OCI-LY1 (cell line): Measurements from ENCODE around the gene MCU.
"Not testable (repeated sequence)": the region's sequence is repeated elsewhere in the genome, so short reads cannot be mapped to it uniquely, and the experiment has no call there.

Source experiments
- H2AFZ ChIP-seq: fragments of 200-600 bp; sonication (generic), shearing (Covaris generic); 2 replicates; pipeline ENCODE4 v1.6.0; 2014; ENCODE audit warnings: antibody characterized with exemption, mild to moderate bottlenecking, low read length
- H3F3A ChIP-seq: fragments of 200-600 bp; sonication (generic), shearing (Covaris generic); 2 replicates; pipeline ENCODE4 v1.6.0; 2014; ENCODE audit warnings: mild to moderate bottlenecking, antibody characterized with exemption, low read length, moderate library complexity; ENCODE audit not compliant: insufficient read depth
- H3K27ac ChIP-seq: fragments of 200-600 bp; sonication (generic); 2 replicates; pipeline ENCODE4 v1.5.1; 2014; ENCODE audit warnings: low read length, mixed run types, mild to moderate bottlenecking, low read depth; ENCODE audit not compliant: poor library complexity, severe bottlenecking
- H3K27me3 ChIP-seq: fragments of 200-600 bp; sonication (generic); 2 replicates; pipeline ENCODE4 v1.6.0; 2014; ENCODE audit warnings: antibody characterized with exemption, mild to moderate bottlenecking, low read length, moderate library complexity; ENCODE audit not compliant: insufficient read depth
- H3K36me3 ChIP-seq: fragments of 200-600 bp; sonication (generic); 2 replicates; pipeline ENCODE4 v1.6.1; 2014; ENCODE audit warnings: mild to moderate bottlenecking, antibody characterized with exemption, low read length, moderate library complexity, mixed read lengths; ENCODE audit not compliant: insufficient read depth
- H3K4me1 ChIP-seq: fragments of 200-600 bp; sonication (generic); 2 replicates; pipeline ENCODE4 v1.5.1; 2014; ENCODE audit warnings: mild to moderate bottlenecking, low read length, moderate library complexity; ENCODE audit not compliant: insufficient read depth, severe bottlenecking
- H3K4me2 ChIP-seq: fragments of 200-600 bp; sonication (generic), shearing (Covaris generic); 2 replicates; pipeline ENCODE4 v1.6.1; 2014; ENCODE audit warnings: low read length
- H3K4me3 ChIP-seq: fragments of 200-600 bp; sonication (generic); 2 replicates; pipeline ENCODE4 v1.5.1; 2014; ENCODE audit warnings: low read length, low read depth, mild to moderate bottlenecking, mixed read lengths; ENCODE audit not compliant: poor library complexity, severe bottlenecking
- H3K79me2 ChIP-seq: fragments of 200-600 bp; shearing (Covaris generic); 2 replicates; pipeline ENCODE4 v1.6.1; 2016; ENCODE audit warnings: mixed run types, low read length, mixed read lengths; ENCODE audit not compliant: insufficient read depth
- H3K9ac ChIP-seq: fragments of 200-600 bp; sonication (generic), shearing (Covaris generic); 2 replicates; pipeline ENCODE4 v1.6.1; 2014; ENCODE audit warnings: mild to moderate bottlenecking, low read length, mixed read lengths
- H3K9me2 ChIP-seq: fragments of 200-600 bp; sonication (generic), shearing (Covaris generic); 2 replicates; pipeline ENCODE4 v1.6.1; 2014; ENCODE audit warnings: low read depth, mild to moderate bottlenecking, low read length, mixed read lengths
- H3K9me3 ChIP-seq: fragments of 200-600 bp; shearing (Covaris generic); 2 replicates; pipeline ENCODE4 v1.6.1; 2014; ENCODE audit warnings: low read length, mixed read lengths
- H4K20me1 ChIP-seq: fragments of 200-600 bp; sonication (generic), shearing (Covaris generic); 2 replicates; pipeline ENCODE4 v1.6.0; 2016; ENCODE audit warnings: mild to moderate bottlenecking, low read length; ENCODE audit not compliant: insufficient read depth
- CTCF ChIP-seq: fragments of 200-600 bp; sonication (generic), shearing (Covaris generic); IDR thresholded peaks from 2 replicates; pipeline ENCODE4 v1.5.1; 2017; ENCODE audit warnings: mild to moderate bottlenecking, antibody characterized with exemption, low read length, moderate library complexity, mixed read lengths
- EZH2 ChIP-seq: fragments of 200-600 bp; sonication (generic), shearing (Covaris generic); IDR thresholded peaks from 2 replicates; pipeline ENCODE4 v1.8.0; 2017; ENCODE audit warnings: borderline replicate concordance, mixed run types, mild to moderate bottlenecking, antibody characterized with exemption, low read length, moderate library complexity, mixed read lengths

Gene MCU

DNA sequence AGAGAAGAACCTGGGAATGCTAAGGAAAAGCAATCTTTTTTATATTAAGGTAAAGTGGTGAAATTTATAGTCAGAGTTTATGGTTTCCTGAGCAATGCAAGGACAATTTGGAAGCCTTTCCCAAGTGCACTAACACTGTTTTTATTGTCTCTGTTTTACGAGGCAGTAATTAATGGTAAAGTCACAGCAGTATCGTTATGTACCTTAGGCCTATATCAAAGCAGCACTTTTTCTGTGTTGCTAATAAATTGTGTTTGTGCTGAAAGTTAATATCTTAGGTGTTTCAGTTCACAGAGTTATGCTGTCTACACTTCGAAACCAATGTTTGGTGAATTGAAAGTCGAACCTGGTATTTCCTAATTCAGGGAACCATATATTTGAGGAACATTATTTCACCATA is 220.8 kb downstream of the MCU start:
- Histone ChIP-seq H2AFZ (no peak overlapping the region), H3K4me3 (no peak overlapping the region), H3F3A (no peaks in the 10 kb centered on the region), H3K9ac (no peak overlapping the region), H3K79me2 (no peaks in the 10 kb centered on the region), H3K9me3 (no peaks in the 10 kb centered on the region), H3K4me2 (no peak overlapping the region), H3K9me2 (no peaks in the 10 kb centered on the region), H4K20me1 (no peaks in the 10 kb centered on the region), H3K4me1 (no peaks in the 10 kb centered on the region), H3K36me3 (no peaks in the 10 kb centered on the region), H3K27me3 (no peaks in the 10 kb centered on the region), H3K27ac (no peak overlapping the region)
- TF ChIP-seq CTCF (no peak), EZH2 (no peak)

DNA sequence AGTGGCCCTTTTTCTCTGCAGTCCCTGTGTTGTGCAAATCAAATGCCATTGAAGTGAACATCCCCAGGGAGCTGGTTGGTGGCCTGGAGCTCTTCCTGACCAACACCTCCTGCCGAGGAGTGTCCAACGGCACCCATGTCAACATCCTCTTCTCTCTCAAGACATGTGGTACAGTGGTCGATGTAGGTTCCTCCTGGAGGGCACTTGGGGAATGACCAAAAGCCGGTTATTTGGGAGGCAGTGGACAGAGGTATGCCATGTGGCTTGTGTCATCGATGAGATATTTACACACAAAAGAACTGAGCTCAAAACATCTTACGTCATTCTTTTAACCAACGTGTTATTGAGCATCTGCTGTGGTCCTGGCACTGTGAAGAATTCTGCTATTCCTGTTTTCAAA is 221.3 kb downstream of the MCU start:
- Histone ChIP-seq H3K27ac (no peak overlapping the region), H3K4me1 (no peaks in the 10 kb centered on the region), H3K9ac (no peak overlapping the region), H3K27me3 (no peaks in the 10 kb centered on the region), H3K9me2 (no peaks in the 10 kb centered on the region), H4K20me1 (no peaks in the 10 kb centered on the region), H3K79me2 (no peaks in the 10 kb centered on the region), H3K4me2 (no peak overlapping the region), H3K36me3 (no peaks in the 10 kb centered on the region), H3K4me3 (no peak overlapping the region), H2AFZ (no peak overlapping the region), H3F3A (no peaks in the 10 kb centered on the region), H3K9me3 (no peaks in the 10 kb centered on the region)
- TF ChIP-seq EZH2 = no peak
- TF ChIP-seq CTCF = no peak

DNA sequence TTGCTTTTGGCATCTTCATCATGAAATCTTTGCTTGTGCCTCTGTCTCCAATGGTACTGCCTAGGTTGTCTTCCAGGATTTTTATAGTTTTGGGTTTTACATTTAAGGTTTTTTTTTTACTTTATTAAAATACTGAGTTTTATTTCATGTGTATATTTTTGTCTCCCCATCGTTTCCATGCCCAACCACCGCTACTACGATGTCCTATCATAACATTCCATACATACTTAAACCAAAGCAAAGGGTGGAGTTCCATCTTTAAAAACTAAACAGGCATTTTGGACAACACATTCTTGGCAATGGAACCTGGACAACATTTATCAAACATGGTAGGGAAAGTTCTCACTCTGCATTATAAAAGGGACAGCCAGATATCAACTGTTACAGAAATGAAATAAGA is 225.3 kb downstream of the MCU start:
- H4K20me1 ChIP-seq, H3K9ac ChIP-seq, H2AFZ ChIP-seq, H3K79me2 ChIP-seq, H3F3A ChIP-seq, H3K9me3 ChIP-seq, H3K4me3 ChIP-seq, H3K27me3 ChIP-seq, H3K4me2 ChIP-seq, H3K4me1 ChIP-seq, H3K27ac ChIP-seq, H3K9me2 ChIP-seq, H3K36me3 ChIP-seq: not testable (repeated sequence)

DNA sequence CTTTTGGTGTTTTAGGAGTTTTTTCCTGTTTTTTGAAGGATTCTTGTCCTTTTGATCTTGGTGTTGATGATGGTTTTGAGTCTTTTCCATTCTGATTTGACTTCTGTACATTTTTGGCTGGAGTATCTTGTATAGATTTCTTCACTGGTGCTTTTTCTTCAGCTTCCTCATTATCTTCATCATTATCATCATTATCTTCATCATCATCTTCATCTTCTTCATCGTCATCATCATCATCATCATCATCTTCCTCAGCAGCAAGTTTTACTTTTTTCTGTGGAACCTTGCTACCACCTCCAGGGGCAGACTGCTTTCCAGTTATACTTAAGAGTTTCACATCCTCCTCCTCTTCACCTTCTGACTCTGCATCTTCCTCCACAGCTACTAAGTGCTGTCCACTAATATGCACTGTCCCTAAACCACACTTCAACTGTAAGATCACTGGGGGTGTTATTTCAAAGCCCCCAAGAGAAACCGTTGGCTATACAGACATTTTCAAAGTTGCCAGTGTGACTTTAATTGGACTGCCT is 225.9 kb downstream of the MCU start:
- H3K4me2 ChIP-seq, H4K20me1 ChIP-seq, H3K9me3 ChIP-seq, H3K27me3 ChIP-seq, H3F3A ChIP-seq, H3K9me2 ChIP-seq, H2AFZ ChIP-seq, H3K9ac ChIP-seq, H3K4me1 ChIP-seq, H3K36me3 ChIP-seq, H3K27ac ChIP-seq, H3K4me3 ChIP-seq, H3K79me2 ChIP-seq: not testable (repeated sequence)
